NCI-H82 treated with DMSO at 0.1 percent for 48 hours (cell line): ENCODE results near the gene OR2A5.
"Not testable (repeated sequence)": the region's sequence is repeated elsewhere in the genome, so short reads cannot be mapped to it uniquely, and the experiment has no call there.

ENCODE experiments used
- DNase-seq: peaks from one replicate; lab custom pipeline; 2025; ENCODE audit not compliant: unreplicated experiment; lab: John Stamatoyannopoulos, UW

The OR2A5 gene, protein sequence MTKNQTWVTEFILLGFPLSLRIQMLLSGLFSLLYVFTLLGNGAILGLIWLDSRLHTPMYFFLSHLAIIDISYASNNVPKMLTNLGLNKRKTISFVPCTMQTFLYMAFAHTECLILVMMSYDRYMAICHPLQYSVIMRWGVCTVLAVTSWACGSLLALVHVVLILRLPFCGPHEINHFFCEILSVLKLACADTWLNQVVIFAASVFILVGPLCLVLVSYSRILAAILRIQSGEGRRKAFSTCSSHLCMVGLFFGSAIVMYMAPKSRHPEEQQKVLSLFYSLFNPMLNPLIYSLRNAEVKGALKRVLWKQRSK

DNA sequence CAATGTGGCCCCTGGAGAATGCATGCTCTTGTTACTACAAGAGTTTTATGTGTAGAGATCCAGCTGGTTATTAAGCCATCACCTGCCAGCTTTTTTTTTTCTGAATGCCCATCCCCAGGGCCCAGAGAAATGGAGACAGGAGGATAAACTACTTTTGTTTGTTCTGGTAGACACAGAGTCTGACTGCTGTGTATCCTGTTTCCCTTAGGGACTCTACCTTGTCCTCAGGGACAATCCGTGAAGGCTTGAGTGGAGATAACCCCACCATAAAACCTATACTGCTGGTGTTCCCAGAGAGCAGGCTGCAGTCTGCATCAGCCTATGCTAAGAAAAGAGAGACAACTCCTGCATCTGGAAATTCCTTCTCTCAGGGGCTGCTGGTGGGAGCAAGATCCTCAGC is at the start of gene OR2A5:
Gene OR2A5 (plus strand): TSS at position 301 of the 400 bp plus-strand sequence. CDS start 1,454 bp downstream, outside the sequence.
- no peak for DNase-seq

DNA sequence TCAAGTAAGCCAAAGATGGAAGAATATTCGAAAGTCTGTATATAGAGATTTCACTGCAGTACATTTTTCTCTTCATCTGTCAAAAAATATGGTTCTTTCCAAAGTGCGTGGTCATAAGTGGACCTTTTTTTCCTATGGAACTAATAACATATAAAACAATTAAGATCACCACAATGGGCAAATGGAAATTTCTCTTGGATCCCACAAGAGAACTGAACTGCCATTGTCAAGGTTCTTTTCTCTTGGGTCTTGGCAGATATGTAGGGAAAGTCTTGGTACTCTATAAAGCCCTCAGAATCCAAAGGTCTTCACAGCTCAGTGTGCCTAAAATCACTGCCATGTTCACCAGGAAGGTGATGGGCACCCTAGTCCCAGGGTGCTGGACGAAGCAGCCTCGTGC is 48.7 kb upstream of the OR2A5 start, which contains the start of gene OR6B1:
Gene OR6B1 (plus strand): TSS at position 301 of the 400 bp plus-strand sequence. CDS start 3,677 bp downstream, outside the sequence.
- DNase-seq: no peak

DNA sequence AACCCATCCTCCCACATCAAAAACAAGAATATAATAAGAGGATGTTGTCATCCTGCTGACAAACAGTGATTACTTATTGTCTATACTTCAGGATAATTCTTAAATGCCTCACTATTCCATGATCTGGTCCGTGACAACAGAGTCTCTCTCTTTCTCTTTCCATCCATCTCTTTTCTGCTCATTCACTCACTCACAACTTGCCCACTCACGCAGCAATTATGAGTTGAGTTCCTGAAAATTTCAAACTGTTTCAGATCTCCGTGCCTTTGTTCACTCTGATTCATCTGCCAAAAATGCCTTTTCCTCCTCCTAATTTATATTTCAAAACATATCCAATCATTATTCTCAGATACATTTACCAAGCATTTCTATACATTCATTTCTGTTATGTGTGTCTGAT is 47.2 kb upstream of the OR2A5 start:
- no peak for DNase-seq

DNA sequence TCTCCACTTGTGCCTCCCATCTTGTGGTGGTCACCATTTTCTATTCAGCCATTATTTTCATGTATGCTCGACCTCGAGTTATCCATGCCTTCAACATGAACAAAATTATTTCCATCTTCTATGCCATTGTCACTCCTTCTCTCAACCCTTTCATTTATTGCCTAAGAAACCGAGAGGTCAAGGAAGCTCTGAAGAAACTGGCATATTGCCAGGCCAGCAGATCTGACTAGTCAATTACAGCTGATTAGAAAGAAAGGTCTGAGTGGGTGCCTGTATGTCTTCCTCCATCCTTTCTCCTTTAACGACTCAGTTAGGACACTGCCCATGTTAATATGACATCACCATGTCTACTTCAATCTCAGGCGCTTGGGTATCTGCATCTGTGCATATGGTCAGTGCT is 44.0 kb upstream of the OR2A5 start:
- DNase-seq: no peak

DNA sequence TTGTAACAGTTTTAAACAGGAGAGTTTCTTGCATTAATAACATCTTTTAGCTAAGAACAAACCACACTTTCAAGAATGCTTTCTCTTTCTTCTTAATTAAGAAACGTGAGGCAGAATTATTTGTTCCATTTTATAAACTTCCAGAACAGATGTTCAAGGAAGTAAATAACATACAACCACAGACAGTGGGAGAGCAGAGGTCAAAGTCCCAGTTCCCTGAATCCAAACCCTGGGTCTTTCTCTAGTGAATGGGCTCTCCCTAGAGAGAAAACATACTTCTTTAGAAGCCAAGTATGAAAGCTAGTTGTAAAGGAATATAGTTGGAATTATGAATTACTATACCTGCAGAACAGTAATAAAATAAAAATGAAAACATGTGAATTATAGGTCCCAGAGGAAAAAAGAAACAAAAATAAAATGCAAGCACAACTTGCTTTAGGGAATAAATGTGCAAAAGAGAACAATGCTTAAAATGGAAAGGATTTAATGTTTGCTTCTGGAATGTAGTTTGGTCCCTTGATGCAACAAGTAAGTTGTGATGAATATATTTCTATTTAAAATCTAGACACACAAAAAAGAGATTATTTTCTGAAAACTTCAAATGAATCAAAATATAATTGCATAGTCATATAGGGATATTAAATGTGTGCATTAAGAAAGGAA is 42.6 kb upstream of the OR2A5 start:
- no peak for DNase-seq

DNA sequence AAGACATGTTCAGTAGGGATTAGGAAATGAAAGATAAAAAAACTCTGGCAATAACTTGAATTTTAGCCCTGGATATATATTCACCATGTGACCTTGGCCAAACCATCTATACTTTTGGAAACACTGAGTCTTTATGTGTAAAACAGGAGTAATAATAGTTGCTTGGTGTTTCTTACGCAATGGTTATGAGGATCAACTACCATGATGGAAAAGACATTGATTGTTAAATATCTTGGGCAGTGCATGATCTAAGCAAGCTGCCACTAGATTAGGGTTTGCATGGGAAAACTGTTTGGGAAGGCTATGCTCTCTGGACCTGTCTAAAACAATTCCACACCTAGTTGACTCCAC is 42.1 kb upstream of the OR2A5 start:
- no peak for DNase-seq

DNA sequence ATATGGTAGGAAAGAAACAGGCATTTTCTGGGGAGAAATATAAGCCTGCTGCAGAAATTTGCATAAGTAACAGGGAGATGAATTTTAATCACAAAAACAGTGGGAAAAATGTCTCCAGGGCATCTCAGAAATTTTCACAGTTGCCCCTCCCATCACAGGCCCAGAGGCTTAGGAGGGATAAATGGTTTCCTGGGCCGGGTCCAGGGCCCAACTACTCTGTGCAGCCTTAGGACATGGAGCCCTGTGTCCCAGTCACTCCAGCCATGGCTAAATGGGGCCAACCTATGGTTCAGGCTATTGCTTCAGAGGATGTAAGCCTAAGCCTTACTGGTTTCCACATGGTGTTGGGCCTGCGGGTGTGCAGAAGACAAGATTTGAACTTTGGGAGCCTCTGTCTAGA is 39.4 kb upstream of the OR2A5 start:
- DNase-seq: no peak

DNA sequence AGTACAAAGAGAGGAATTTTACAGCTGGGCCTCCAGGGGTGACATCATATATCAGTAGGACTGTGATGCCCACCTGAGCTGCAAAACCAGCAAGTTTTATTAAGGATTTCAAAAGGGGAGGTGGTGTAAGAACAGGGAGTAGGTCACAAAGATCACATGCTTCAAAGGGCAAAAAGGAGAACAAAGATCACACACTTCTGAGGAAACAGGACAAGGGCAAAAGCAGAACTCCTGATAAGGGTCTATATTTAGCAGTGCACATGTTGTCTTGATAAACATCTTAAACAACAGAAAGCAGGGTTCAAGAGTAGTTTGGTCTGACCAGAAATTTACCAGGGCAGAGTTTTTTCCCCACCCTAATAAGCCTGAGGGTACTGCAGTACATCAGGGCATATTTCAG is 38.7 kb upstream of the OR2A5 start:
- DNase-seq: not testable (repeated sequence)

DNA sequence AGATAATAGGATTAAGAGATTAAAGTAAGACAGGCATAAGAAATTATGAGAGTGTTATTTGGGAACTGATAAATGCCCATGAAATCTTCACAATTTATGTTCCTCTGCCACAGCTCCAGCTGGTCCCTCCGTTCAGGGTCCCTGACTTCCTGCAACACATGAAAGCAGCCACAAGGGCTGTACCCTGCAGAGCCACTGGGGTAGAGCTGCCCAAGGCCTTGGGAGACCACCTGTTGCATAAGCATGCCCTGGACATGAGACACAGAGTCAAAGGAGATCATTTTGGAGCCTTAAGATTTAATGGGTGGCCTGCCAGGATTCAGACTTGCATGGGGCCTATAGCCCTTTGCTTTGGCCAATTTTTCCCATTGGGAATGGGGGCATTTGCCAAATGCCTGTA is 37.9 kb upstream of the OR2A5 start:
- DNase-seq: not testable (repeated sequence)

DNA sequence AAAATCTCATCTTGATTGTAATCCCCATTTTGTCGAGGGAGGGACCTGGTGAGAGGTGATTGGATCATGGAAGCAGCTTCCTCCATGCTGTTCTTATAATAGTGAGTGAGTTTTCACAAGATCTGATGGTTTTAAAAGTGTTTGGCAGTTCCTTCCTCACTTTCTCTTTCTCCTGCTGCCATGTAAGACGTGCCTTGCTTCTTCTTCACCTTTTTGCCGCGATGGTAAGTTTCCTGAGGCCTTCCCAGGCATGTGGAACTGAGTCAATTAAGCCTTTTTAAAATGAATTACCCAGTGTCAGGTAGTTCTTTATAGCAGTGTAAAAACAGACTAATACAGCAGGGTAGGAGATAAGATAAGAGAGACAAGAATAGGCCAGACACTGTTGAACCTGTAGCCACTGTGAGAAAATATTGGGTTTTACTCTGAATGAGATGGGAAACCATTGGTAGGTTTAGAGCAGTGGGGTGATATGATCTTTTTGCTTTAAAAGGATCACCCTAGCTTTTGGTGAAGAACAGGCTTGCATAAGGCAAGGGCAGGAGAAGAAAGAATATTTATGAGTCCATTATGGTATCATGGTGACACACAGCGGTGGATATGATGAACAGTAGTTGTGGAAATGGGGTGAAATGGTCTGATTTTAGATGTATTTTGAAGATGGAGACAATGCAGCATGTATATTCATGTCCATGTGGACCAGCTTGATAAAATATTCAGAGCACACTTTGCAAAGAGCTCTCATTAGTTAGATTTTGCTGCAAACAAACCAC is 37.1 kb upstream of the OR2A5 start:
- DNase-seq: no peak

DNA sequence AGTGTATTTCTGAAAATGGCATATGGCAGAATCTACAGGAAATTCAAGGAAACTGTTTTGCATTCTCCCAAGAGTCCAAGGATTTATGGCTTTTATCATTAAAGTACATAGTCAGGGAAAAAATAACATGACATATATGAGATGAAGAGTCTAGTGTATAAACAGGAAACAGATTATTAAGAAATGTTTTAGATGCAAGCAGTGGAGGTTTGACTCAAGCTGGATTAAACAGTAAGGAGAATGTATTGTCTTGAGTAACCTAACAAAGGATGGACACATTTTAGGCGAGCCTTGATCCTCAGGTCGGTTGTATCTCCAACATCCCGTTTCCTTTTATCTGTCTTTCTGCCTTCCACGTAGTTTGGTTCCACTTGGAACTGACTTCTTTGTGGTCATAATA is 30.7 kb upstream of the OR2A5 start:
- DNase-seq: no peak

DNA sequence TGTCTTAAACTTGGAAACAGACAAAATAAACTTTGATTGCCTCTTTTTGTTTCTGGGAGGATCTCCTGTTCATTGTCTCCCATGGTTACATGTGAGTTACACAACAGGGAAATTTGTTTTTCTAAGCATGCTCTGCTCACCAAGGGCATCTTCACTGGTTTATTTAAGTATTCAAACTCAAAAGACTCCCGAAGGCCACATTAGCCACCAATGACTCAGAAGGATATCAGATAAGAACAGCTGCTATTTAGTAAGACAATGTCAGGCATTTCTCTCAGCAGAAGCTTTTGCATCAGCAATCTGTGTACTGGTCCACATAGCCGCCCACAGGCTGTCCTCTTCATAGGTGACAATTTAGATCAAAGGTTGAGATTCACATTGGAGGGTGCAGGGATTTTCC is 29.3 kb upstream of the OR2A5 start:
- DNase-seq: no peak

DNA sequence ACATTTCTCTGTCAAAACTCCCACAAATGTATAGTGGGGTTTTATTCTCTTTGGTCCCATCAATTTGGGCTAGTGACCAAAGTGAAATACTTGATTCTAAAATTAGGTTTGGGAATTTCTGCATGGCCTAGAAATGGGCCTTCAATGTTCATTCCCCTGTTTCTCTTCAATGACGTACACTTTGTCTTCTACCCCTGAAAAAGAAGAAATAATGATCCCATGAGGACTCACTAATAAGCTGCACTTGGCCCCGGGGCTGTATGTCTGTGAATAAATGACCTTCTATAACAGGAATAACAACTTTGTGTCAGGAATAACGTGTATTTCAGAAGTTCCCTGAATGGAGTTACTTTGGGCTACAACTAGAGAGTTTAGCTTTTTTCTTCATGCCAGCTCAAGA is 28.4 kb upstream of the OR2A5 start:
- DNase-seq: no peak

DNA sequence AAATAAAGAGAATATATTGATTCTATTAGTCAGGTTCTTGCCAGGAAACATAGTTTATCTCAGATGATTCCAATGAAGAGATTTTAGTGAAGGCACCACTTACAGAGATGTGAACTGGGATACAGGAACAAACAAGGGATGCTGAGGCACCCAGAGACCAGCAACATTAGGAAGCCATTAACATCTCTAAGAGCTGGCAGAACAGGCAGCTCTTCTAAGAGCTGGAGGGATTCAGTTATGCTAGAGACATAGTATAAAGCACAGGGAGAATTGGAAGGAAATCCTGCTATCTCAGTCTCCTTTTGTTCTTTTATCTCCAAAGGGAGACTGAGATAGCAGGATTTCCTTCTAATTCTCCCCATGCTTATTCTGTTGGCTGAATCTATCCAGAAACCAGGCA is 26.6 kb upstream of the OR2A5 start:
- no peak for DNase-seq

DNA sequence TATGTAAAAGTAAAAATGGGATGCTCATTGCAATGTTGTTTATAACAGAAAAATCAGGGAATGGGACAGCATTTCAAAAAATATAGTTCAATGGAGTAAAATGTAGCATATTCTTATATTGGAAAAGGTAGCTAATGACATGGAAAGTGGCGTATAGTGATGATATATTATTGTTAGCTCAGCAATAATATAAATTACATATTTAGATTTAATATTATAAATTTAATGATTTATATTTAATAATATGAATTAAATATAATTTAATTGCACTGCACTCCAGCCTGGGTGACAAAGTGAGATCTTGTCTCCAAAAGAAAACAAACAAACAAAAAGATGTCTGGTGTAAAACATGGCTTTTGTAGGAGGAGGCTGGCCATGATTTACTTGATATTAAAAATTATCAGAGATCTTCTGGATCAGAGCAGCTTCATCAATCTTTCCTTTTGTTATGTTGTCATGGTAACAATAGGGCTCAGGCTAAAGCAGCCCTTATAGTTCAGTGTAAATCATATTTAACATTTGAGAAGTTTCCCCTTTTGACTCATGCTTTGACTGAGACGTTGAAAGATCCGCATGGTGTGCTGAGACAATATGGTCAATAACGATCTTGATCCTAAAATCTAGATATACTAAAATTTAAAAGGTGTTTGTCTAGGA is 25.4 kb upstream of the OR2A5 start:
- DNase-seq: no peak

DNA sequence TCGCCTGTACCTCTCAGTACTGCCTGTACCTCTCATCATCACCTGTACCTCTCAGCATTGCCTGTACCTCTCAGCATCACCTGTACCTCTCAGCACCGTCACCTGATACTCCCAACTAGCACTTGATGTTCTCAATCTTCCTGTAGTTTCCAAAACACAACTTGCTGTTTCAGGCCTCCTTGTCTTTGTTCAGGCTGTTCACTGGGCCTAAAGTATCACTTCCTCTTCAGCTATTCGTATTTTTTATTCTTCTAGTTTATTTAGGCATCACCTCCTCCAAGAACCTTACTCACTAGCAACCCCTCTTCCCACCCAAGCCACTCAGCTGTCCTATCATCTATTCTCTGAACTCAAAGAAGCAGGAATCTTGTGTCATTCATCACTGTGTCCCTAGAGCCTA is 24.5 kb upstream of the OR2A5 start:
- no peak for DNase-seq

DNA sequence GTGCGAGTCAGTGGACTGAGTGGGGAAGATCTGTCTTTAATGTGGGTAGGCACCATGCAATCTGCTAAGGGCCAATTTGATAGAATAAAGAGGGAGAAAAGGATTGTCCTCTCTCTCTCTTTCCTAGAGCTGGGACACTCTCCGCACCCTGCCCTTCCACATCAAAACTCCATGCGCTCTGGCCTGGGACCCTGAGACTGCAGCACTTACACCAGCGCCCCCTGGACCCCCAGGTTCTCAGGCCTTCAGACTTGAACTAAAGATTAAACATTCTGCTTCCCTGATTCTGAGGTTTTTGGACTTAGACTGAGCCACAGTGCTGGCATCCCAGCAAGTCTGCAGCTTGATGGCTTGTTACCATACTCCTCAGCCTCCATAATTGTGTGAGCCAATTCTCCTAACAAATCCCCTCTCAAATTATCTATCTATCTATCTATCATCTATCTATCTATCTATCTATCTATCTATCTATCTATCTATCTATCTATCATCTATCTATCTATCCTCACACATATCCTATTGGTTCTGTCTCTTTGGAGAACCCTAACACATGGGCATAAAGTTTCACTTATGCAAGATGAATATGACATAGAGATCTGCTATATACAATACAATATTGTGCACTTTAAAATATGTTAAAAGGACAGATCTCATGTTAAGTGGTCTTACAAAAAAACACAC is 22.4 kb upstream of the OR2A5 start:
- DNase-seq: no peak

DNA sequence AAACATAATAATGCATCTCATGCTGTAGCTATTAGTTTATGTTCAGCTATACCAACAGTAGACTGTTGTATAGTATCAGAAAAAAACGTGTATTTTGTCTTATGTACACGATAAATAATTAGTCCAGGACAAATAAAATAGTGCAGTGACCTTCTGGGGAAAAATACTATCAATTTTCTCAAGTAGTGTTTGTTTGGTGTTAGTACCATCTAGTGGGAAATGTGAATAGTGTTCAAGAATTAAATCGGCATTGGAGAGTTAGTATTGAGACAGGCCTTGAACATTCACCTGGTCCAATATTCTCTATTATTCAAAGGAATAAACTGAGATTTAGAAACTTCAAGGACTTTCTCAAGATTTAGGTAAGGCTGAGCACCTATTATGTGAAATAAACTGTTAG is 21.7 kb upstream of the OR2A5 start:
- DNase-seq: no peak

DNA sequence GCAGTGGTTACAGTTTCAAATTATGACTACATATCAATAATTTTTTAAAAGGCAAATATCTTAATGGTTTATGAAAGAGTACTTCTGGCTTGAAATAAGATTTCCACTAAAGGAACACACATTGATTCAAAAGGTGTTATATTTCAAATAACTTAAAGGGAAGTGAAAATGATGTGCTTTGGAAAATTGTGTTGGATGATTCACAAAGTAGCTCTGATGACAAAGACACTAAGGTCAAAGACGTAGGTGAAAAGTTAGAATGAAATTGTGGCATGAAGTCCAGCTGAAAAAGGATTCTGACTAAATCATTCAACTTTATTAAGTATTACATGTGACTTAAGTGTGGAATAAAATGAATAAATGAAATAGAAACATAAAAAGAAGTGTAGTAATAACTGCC is 20.8 kb upstream of the OR2A5 start:
- DNase-seq: no peak

DNA sequence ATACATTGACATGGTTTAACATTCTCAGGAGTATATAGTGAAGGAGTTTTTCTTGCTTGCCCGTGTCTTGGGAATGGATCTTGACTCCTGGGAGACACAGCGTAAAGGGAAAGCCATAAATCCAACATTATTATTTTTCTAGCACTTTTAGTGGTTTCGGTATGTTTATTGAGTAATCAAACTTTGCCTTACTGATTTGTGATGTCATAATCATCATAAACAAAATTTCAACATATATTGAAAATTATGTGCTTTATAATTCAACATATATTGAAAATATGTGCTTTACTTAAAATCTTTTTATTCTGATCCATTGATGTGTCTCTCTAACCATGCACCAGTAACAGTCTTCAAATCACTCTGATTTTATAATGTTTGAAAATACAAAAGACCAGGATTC is 20.2 kb upstream of the OR2A5 start:
- no peak for DNase-seq

DNA sequence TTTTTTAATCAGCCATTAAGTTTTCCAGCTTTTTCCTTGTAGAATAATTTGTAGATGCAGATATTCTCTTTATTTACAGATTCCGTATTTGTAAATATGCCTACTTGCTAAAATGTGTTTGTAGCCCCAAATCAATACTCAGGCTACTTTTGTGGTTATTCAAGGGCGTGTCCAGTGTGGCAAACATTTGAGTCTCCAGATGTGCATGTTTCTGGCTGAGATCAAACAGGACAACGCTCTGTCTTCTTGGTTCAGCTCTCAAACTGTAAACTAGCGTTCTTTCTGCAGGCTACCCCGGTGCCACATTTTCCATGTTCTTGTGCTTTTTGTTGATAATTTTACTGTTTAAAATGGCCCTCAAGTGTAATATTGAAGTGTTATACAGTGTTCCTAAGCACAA is 16.2 kb upstream of the OR2A5 start:
- no peak for DNase-seq
